BLaER1 (cell line): ENCODE measurements around the gene TYW1.
"Not testable (repeated sequence)": the region's sequence is repeated elsewhere in the genome, so short reads cannot be mapped to it uniquely, and the experiment has no call there.

Experiments used
- H3K27ac ChIP-seq: shearing (Covaris generic); formaldehyde crosslinking; 2 replicates; pipeline ENCODE4 v1.8.1; 2022
- H3K27me3 ChIP-seq: shearing (Covaris generic); formaldehyde crosslinking; 2 replicates; pipeline ENCODE4 v1.8.1; 2022
- H3K36me3 ChIP-seq: shearing (Covaris generic); formaldehyde crosslinking; 2 replicates; pipeline ENCODE4 v1.8.1; 2022
- H3K4me1 ChIP-seq: shearing (Covaris generic); formaldehyde crosslinking; 2 replicates; pipeline ENCODE4 v1.8.1; 2022
- H3K4me2 ChIP-seq: shearing (Covaris generic); formaldehyde crosslinking; 2 replicates; pipeline ENCODE4 v1.8.1; 2022
- H3K4me3 ChIP-seq: shearing (Covaris generic); formaldehyde crosslinking; 2 replicates; pipeline ENCODE4 v1.8.1; 2022
- H3K9ac ChIP-seq: shearing (Covaris generic); formaldehyde crosslinking; 2 replicates; pipeline ENCODE4 v1.8.1; 2022
- H3K9me3 ChIP-seq: shearing (Covaris generic); formaldehyde crosslinking; 2 replicates; pipeline ENCODE4 v1.8.1; 2022
- H4K20me1 ChIP-seq: shearing (Covaris generic); formaldehyde crosslinking; 2 replicates; pipeline ENCODE4 v1.8.1; 2022
- Cebpa-rat ChIP-seq: shearing (Covaris generic); IDR thresholded peaks from 2 replicates; pipeline ENCODE4 v1.8.1; 2022

Gene TYW1

GRCh38 chr7:67251986-67252558, 255.4 kb downstream of the TYW1 start:
- Histone ChIP-seq H3K36me3 (peaks cover 11% of the 10 kb centered on the region; the same call in 1 of the 2 replicates), H3K27me3 (no peaks in the 10 kb centered on the region), H3K9ac (no peak overlapping the region), H3K27ac (no peak overlapping the region), H3K4me1 (no peaks in the 10 kb centered on the region), H3K9me3 (peaks cover 29% of the 10 kb centered on the region), H4K20me1 (no peaks in the 10 kb centered on the region), H3K4me3 (no peak overlapping the region), H3K4me2 (no peak overlapping the region)
- no peak for TF ChIP-seq Cebpa-rat

GRCh38 chr7:67255076-67255475, 258.4 kb downstream of the TYW1 start:
- H3K4me2 ChIP-seq, H4K20me1 ChIP-seq, H3K9ac ChIP-seq, H3K27me3 ChIP-seq, H3K4me3 ChIP-seq, H3K27ac ChIP-seq, H3K4me1 ChIP-seq: not testable (repeated sequence)
- peaks cover 29% of the 10 kb centered on the region for H3K9me3 ChIP-seq
- H3K36me3 ChIP-seq = peaks cover 18% of the 10 kb centered on the region

- not testable (repeated sequence) for H3K9ac ChIP-seq, H3K4me1 ChIP-seq, H3K36me3 ChIP-seq, H3K27me3 ChIP-seq, H3K9me3 ChIP-seq, H3K4me3 ChIP-seq, H3K27ac ChIP-seq, H4K20me1 ChIP-seq, H3K4me2 ChIP-seq
These were observed 261.1 kb downstream of the TYW1 start for GRCh38 chr7:67257779-67258178.

- not testable (repeated sequence) for H3K4me2 ChIP-seq, H3K4me1 ChIP-seq, H4K20me1 ChIP-seq, H3K27me3 ChIP-seq, H3K27ac ChIP-seq, H3K4me3 ChIP-seq, H3K9ac ChIP-seq, H3K9me3 ChIP-seq, H3K36me3 ChIP-seq
These were observed 262.7 kb downstream of the TYW1 start for GRCh38 chr7:67259363-67259762.

GRCh38 chr7:67260166-67260586, 263.5 kb downstream of the TYW1 start:
- not testable (repeated sequence) for H4K20me1 ChIP-seq, H3K9me3 ChIP-seq, H3K9ac ChIP-seq, H3K4me1 ChIP-seq, H3K4me3 ChIP-seq, H3K36me3 ChIP-seq, H3K27me3 ChIP-seq, H3K27ac ChIP-seq, H3K4me2 ChIP-seq

- not testable (repeated sequence) for H3K36me3 ChIP-seq, H3K4me3 ChIP-seq, H4K20me1 ChIP-seq, H3K27me3 ChIP-seq, H3K4me2 ChIP-seq, H3K9me3 ChIP-seq, H3K27ac ChIP-seq, H3K9ac ChIP-seq, H3K4me1 ChIP-seq
These were observed 267.4 kb downstream of the TYW1 start for GRCh38 chr7:67264000-67264399.

- not testable (repeated sequence) for H3K9me3 ChIP-seq, H3K27me3 ChIP-seq, H3K4me3 ChIP-seq, H4K20me1 ChIP-seq, H3K36me3 ChIP-seq, H3K4me1 ChIP-seq, H3K4me2 ChIP-seq, H3K27ac ChIP-seq, H3K9ac ChIP-seq
These were observed 269.4 kb downstream of the TYW1 start for GRCh38 chr7:67266070-67266469.

GRCh38 chr7:67267914-67268313, 271.3 kb downstream of the TYW1 start:
- Histone ChIP-seq H3K27ac (no peak overlapping the region), H3K27me3 (no peaks in the 10 kb centered on the region), H3K9ac (no peak overlapping the region), H3K4me1 (peaks cover 8% of the 10 kb centered on the region; the same call in 1 of the 2 replicates), H3K36me3 (no peaks in the 10 kb centered on the region), H3K4me2 (peak overlapping the region; percentile 36; the same call in 1 of the 2 replicates), H3K4me3 (no peak overlapping the region), H4K20me1 (no peaks in the 10 kb centered on the region), H3K9me3 (no peaks in the 10 kb centered on the region)
- no peak for TF ChIP-seq Cebpa-rat

- not testable (repeated sequence) for H4K20me1 ChIP-seq, H3K36me3 ChIP-seq, H3K4me3 ChIP-seq, H3K4me2 ChIP-seq, H3K27me3 ChIP-seq, H3K9me3 ChIP-seq, H3K4me1 ChIP-seq, H3K9ac ChIP-seq, H3K27ac ChIP-seq
These were observed 273.3 kb downstream of the TYW1 start for GRCh38 chr7:67269916-67270315.
